GM19395 (cell line): ENCODE results near the gene UNK.
"Not testable (repeated sequence)": the region's sequence is repeated elsewhere in the genome, so short reads cannot be mapped to it uniquely, and the experiment has no call there.

Experiments
- ATAC-seq: cut with Tn5 transposase; IDR thresholded peaks from one replicate; pipeline ENCODE4 v1.9.1; 2021; ENCODE audit warnings: mild to moderate bottlenecking, moderate library complexity; ENCODE audit not compliant: unreplicated experiment

UNK gene

GRCh38 chr17:75847614-75848522, 63.3 kb downstream of the UNK start:
- ATAC-seq: no peak

GRCh38 chr17:75848523-75849278, 64.1 kb downstream of the UNK start:
- ATAC-seq: no peak

- no peak for ATAC-seq
Observed at GRCh38 chr17:75849279-75849646, 64.7 kb downstream of the UNK start.

GRCh38 chr17:75849724-75850123, 65.1 kb downstream of the UNK start:
- no peak for ATAC-seq

- no peak for ATAC-seq
Observed at GRCh38 chr17:75850928-75851692, 66.5 kb downstream of the UNK start.

GRCh38 chr17:75851693-75851991, 67.0 kb downstream of the UNK start:
- ATAC-seq: not testable (repeated sequence)

- ATAC-seq: no peak
Observed at GRCh38 chr17:75853433-75853832, 68.8 kb downstream of the UNK start.

- ATAC-seq: no peak
Observed at GRCh38 chr17:75854101-75854748, 69.6 kb downstream of the UNK start.

GRCh38 chr17:75854881-75855309, 70.3 kb downstream of the UNK start:
- no peak for ATAC-seq

GRCh38 chr17:75855310-75856061, 70.9 kb downstream of the UNK start, which contains the start of gene WBP2:
TSS of gene WBP2 (minus strand) at chr17:75855335. CDS start at chr17:75855297, 38 bp downstream.
- peak; percentile 90 for ATAC-seq

GRCh38 chr17:75856062-75856756, 71.6 kb downstream of the UNK start:
- no peak for ATAC-seq

- not testable (repeated sequence) for ATAC-seq
Observed at GRCh38 chr17:75859358-75859757, 74.8 kb downstream of the UNK start.

- ATAC-seq: no peak
Observed at GRCh38 chr17:75861927-75862317, 77.3 kb downstream of the UNK start.

- peak; percentile 91 for ATAC-seq
Observed at GRCh38 chr17:75864448-75864871, 79.9 kb downstream of the UNK start.

GRCh38 chr17:75864887-75865286, 80.3 kb downstream of the UNK start:
- ATAC-seq: peak; percentile 25

- not testable (repeated sequence) for ATAC-seq
Observed at GRCh38 chr17:75865404-75866188, 81.0 kb downstream of the UNK start.

- not testable (repeated sequence) for ATAC-seq
Observed at GRCh38 chr17:75868730-75869281, 84.2 kb downstream of the UNK start.
